ENCODE results near the gene SBF1.

- TF ChIP-seq CTCF (IDR thresholded peaks at IDR 0.05) = no peak
- no peak for TF ChIP-seq POLR2A (IDR thresholded peaks at IDR 0.05; ENCODE audit: low read depth)
- TF ChIP-seq EP300 (IDR thresholded peaks at IDR 0.05) = no peak
These were observed 71.1 kb downstream of the SBF1 start for GRCh38 chr22:50403701-50404101.

All from esophagus muscularis mucosa (tissue), 4 donors.